Stimulated activated CD4-positive, alpha-beta T cell treated with anti-CD3 and anti-CD28 coated beads, Interleukin-15, amount 100 ng/mL, for 24 hours (primary cell): Measurements from ENCODE around the gene SHISA8.

Source experiments
- DNase-seq: peaks from one replicate; pipeline ENCODE4 v3.0.0-alpha.2; 2020

The SHISA8 gene

GRCh38 chr22:41933411-41934177, 18.7 kb upstream of the SHISA8 start:
- DNase-seq, result no peak

- no peak for DNase-seq
Observed at GRCh38 chr22:41932353-41932752, 17.5 kb upstream of the SHISA8 start.

GRCh38 chr22:41931701-41932269, 16.9 kb upstream of the SHISA8 start:
- no peak for DNase-seq

GRCh38 chr22:41929418-41929810, 14.5 kb upstream of the SHISA8 start:
- DNase-seq, result no peak

GRCh38 chr22:41928593-41929417, 13.9 kb upstream of the SHISA8 start:
- DNase-seq, result no peak

GRCh38 chr22:41927813-41928212, 12.9 kb upstream of the SHISA8 start:
- no peak for DNase-seq

- peak; percentile 84 for DNase-seq
Observed at GRCh38 chr22:41925783-41926460, 11.0 kb upstream of the SHISA8 start.

GRCh38 chr22:41923595-41924276, 8.9 kb upstream of the SHISA8 start:
- DNase-seq, result no peak

- no peak for DNase-seq
Observed at GRCh38 chr22:41922940-41923594, 8.2 kb upstream of the SHISA8 start.

- DNase-seq, result no peak
Observed at GRCh38 chr22:41922328-41922727, 7.5 kb upstream of the SHISA8 start.

GRCh38 chr22:41920271-41920976, 5.5 kb upstream of the SHISA8 start:
- DNase-seq, result no peak

- peak; percentile 62 for DNase-seq
Observed at GRCh38 chr22:41919357-41920224, 4.7 kb upstream of the SHISA8 start.

GRCh38 chr22:41917903-41918791, 3.3 kb upstream of the SHISA8 start:
- peak; percentile 43 for DNase-seq

- DNase-seq, result no peak
Observed at GRCh38 chr22:41917375-41917902, 2.6 kb upstream of the SHISA8 start.

GRCh38 chr22:41916745-41917358, 2.0 kb upstream of the SHISA8 start:
- DNase-seq, result no peak

- no peak for DNase-seq
Observed at GRCh38 chr22:41915786-41916493, 1.1 kb upstream of the SHISA8 start.

GRCh38 chr22:41914611-41915034, 251 bp downstream of the SHISA8 start:
- no peak for DNase-seq
